ENCODE measurements around the gene PCYT2.

DNA sequence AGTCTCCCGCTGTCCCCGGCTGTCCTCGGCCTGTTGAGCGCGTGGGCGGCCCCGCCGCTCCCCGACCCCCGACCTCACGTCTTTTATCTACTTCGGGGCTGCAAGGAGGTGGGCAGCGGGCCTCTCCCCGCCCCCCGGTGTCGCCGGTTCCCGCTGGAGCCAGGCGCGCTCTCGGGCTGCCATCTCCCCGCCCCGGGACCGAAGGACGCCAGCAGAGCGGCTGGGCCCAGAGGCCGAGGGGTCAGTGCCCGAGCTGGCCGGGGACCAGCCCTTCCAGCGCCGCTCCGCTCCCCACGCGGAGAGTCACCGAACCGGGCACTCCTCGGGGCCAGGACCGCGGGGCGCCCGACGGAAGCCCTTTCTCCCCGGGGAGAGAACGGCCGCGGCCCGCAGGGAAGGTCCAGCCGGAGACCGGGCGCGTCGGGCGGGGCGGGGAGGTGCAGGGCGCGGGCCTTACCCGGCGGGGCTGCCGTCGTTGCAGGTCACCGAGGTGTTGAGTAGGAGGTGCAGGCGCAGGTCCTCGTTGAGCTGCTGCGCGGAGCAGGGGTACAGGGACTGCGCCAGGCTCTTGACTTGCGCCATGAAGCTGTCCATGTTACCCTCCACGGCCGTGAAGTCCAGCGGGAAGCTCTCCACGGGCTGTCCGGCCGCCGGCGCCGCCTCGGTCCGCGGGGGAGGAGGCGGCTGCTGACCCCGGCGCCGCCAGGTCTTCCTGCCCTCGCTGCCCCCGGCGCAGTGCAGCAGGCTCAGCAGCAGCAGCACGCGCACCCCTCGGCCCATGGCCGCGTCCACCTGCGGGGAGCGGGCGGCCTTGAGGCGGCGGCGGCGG is 49.1 kb upstream of the PCYT2 start:
- TF ChIP-seq YY1 (IDR thresholded peaks at IDR 0.05; ENCODE audit: extremely low read depth, insufficient replicate concordance, low read depth, low read length) (no peak), POLR2AphosphoS5 (IDR thresholded peaks at IDR 0.05; ENCODE audit: low read depth, low read length) (no peak)
- TF ChIP-seq, protein P1, sequence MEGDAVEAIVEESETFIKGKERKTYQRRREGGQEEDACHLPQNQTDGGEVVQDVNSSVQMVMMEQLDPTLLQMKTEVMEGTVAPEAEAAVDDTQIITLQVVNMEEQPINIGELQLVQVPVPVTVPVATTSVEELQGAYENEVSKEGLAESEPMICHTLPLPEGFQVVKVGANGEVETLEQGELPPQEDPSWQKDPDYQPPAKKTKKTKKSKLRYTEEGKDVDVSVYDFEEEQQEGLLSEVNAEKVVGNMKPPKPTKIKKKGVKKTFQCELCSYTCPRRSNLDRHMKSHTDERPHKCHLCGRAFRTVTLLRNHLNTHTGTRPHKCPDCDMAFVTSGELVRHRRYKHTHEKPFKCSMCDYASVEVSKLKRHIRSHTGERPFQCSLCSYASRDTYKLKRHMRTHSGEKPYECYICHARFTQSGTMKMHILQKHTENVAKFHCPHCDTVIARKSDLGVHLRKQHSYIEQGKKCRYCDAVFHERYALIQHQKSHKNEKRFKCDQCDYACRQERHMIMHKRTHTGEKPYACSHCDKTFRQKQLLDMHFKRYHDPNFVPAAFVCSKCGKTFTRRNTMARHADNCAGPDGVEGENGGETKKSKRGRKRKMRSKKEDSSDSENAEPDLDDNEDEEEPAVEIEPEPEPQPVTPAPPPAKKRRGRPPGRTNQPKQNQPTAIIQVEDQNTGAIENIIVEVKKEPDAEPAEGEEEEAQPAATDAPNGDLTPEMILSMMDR (IDR thresholded peaks at IDR 0.05 in 2 of 3, conservative IDR thresholded peaks at IDR 0.05 in 1 of 3; ENCODE audit: borderline replicate concordance in 1 of 3, insufficient read depth in 1 of 3, low read depth in 2 of 3, low read length in 2 of 3): no peak
